ENCODE data around the gene AP2S1.
"Not testable (repeated sequence)": the region's sequence is repeated elsewhere in the genome, so short reads cannot be mapped to it uniquely, and the experiment has no call there.

Gene AP2S1

DNA sequence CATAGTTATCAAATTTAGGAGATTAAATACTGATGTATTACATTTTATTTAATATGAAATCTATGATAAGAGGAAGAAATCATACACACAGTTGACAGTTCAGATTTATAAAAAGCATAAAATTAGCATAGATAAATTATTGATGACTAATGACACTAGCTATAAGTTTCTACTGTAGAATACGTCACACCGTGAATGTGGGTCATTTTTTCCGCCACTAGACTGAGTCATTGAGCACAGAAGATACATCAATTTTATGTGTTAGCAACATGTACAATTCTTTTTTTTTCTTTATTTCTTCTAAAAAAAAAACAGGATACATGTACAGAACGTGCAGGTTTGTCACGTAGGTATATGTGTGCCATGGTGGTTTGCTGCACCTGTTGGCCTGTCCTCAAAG is 22.2 kb downstream of the AP2S1 start:
- no peak for DNase-seq (ENCODE audit: low read depth)

DNA sequence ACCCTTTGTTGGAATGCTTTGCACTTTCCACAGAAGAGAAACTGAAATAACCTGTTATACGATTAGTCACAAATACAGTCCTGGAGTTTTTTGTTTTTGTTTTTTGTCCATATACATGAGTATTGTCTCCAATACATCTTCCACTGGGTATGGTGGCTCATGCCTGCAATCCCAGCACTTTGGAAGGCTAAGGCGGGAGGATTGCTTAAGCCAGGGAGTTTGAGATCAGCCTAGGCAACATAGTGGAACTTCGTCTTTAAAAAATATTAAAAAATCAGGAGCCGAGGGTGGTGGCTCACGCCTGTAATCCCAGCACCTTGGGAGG is 25.0 kb downstream of the AP2S1 start:
- TF ChIP-seq, protein P1, sequence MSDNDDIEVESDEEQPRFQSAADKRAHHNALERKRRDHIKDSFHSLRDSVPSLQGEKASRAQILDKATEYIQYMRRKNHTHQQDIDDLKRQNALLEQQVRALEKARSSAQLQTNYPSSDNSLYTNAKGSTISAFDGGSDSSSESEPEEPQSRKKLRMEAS (IDR thresholded peaks at IDR 0.05; ENCODE audit: low read depth, low read length) = no peak
- TF ChIP-seq, protein P2, sequence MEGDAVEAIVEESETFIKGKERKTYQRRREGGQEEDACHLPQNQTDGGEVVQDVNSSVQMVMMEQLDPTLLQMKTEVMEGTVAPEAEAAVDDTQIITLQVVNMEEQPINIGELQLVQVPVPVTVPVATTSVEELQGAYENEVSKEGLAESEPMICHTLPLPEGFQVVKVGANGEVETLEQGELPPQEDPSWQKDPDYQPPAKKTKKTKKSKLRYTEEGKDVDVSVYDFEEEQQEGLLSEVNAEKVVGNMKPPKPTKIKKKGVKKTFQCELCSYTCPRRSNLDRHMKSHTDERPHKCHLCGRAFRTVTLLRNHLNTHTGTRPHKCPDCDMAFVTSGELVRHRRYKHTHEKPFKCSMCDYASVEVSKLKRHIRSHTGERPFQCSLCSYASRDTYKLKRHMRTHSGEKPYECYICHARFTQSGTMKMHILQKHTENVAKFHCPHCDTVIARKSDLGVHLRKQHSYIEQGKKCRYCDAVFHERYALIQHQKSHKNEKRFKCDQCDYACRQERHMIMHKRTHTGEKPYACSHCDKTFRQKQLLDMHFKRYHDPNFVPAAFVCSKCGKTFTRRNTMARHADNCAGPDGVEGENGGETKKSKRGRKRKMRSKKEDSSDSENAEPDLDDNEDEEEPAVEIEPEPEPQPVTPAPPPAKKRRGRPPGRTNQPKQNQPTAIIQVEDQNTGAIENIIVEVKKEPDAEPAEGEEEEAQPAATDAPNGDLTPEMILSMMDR (IDR thresholded peaks at IDR 0.05; ENCODE audit: low read depth, low read length) = no peak
- no peak for TF ChIP-seq POLR2A (IDR thresholded peaks at IDR 0.05; ENCODE audit: extremely low read depth, insufficient read length)
- no peak for TF ChIP-seq MYC (IDR thresholded peaks at IDR 0.05; ENCODE audit: low read depth, low read length)
- no peak overlapping the region for H3K4me3 ChIP-seq (ENCODE audit: low read depth, low read length)
- no peak for DNase-seq (ENCODE audit: low read depth)

More for the DNA sequence above, 22.2 kb downstream of the AP2S1 start:
- TF ChIP-seq POLR2A (IDR thresholded peaks at IDR 0.05; ENCODE audit: extremely low read depth, insufficient read length) (no peak), MYC (IDR thresholded peaks at IDR 0.05; ENCODE audit: low read depth, low read length) (no peak)
- TF ChIP-seq, protein P2 (IDR thresholded peaks at IDR 0.05; ENCODE audit: low read depth, low read length) = no peak
- TF ChIP-seq, protein P1 (IDR thresholded peaks at IDR 0.05; ENCODE audit: low read depth, low read length) = no peak
- no peak overlapping the region for H3K4me3 ChIP-seq (ENCODE audit: low read depth, low read length)

- TF ChIP-seq, protein P2 (IDR thresholded peaks at IDR 0.05; ENCODE audit: low read depth, low read length) = no peak
- no peak for TF ChIP-seq POLR2A (IDR thresholded peaks at IDR 0.05; ENCODE audit: extremely low read depth, insufficient read length)
- TF ChIP-seq, protein P1 (IDR thresholded peaks at IDR 0.05; ENCODE audit: low read depth, low read length) = no peak
- no peak for TF ChIP-seq MYC (IDR thresholded peaks at IDR 0.05; ENCODE audit: low read depth, low read length)
- H3K4me3 ChIP-seq (ENCODE audit: low read depth, low read length) = no peak overlapping the region
- no peak for DNase-seq (ENCODE audit: low read depth)
Observed at GRCh38 chr19:46824890-46825730, 25.5 kb downstream of the AP2S1 start.

- DNase-seq (ENCODE audit: low read depth) = no peak
Observed at GRCh38 chr19:46823049-46823448, 27.6 kb downstream of the AP2S1 start.

DNA sequence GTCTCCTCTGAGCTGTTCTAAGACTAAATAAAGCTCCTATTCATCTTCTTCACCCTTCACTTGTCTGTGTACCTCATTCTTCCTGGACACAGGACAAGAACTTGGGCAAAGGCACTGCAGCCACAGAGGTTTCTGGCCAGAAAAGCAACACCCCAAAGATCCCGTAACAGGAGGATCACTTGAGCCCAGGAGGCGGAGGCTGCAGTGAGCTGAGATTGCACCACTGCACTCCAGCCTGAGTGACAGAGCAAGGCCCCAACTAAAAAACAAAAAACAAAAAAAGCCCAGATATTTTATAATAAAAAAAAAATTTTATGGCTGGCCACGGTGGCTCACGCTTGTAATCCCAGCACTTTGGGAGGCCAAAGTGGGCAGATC is 28.2 kb downstream of the AP2S1 start:
- DNase-seq (ENCODE audit: low read depth); H3K4me3 ChIP-seq (ENCODE audit: low read depth, low read length): not testable (repeated sequence)

More at GRCh38 chr19:46823049-46823448, 27.6 kb downstream of the AP2S1 start:
- H3K4me3 ChIP-seq (ENCODE audit: low read depth, low read length) = no peak overlapping the region
- TF ChIP-seq POLR2A (IDR thresholded peaks at IDR 0.05; ENCODE audit: extremely low read depth, insufficient read length) = no peak
- TF ChIP-seq, protein P2 (IDR thresholded peaks at IDR 0.05; ENCODE audit: low read depth, low read length) = no peak
- TF ChIP-seq MYC (IDR thresholded peaks at IDR 0.05; ENCODE audit: low read depth, low read length) = no peak
- TF ChIP-seq, protein P1 (IDR thresholded peaks at IDR 0.05; ENCODE audit: low read depth, low read length) = no peak

DNA sequence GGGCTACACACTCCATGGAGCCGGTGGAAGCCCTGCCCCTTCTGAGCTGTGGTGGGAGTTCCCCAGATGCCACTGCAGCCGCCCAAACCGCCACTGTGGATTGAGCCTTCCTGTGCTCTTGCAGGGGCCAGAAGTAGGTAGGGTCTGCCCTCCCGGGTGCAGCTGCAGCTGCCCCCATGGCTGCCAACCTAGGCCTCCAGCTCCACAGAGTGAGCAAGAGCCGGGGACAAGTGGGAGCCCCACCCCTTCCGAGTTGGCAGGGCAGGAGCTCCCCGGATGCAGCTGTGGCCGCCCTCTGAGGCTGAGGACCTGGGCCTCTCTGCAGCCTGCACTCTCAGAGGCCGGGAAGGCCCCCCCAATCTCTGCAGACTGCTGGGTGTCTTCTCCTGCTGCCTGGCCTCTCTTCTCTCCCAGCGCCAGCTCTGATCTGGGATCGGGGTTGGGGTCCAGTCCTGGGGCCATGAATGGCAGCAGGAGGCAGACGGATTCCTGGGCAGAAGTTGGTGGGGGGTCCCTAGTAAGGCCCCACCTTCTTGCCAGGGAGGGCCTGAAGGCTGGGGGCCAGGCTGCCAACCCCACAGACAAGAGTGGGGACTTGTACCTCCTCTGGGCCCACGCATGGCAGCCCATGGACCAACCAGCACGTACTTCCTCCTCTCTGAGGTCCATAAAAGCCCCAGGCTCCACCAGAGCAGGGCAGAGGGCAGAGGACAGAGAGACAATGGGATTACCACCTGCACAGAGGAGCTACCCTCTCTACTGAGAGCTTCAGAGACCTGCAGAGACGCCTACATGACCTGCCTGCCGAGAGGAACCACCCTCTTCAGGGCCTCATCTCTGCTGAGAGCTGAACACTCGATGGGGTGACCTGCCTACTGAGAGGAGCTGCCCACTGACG is 28.9 kb downstream of the AP2S1 start:
- TF ChIP-seq POLR2A (IDR thresholded peaks at IDR 0.05; ENCODE audit: extremely low read depth, insufficient read length) (no peak), MYC (IDR thresholded peaks at IDR 0.05; ENCODE audit: low read depth, low read length) (no peak)
- TF ChIP-seq, protein P2 (IDR thresholded peaks at IDR 0.05; ENCODE audit: low read depth, low read length) = no peak
- TF ChIP-seq, protein P1 (IDR thresholded peaks at IDR 0.05; ENCODE audit: low read depth, low read length) = no peak
- no peak overlapping the region for H3K4me3 ChIP-seq (ENCODE audit: low read depth, low read length)
- DNase-seq (ENCODE audit: low read depth) = peak; percentile 45

Measured in NB4 (cell line).